Measurements from ENCODE around the gene ZBTB21.

Gene ZBTB21

GRCh38 chr21:42047821-42048613 is 37.9 kb upstream of the ZBTB21 start:
- Mint-ChIP-seq H3K27ac (ENCODE audit: low read depth) (no peak overlapping the region), H3K4me1 (no peaks in the 10 kb centered on the region), H3K4me3 (no peak overlapping the region), H3K27me3 (no peaks in the 10 kb centered on the region), H3K36me3 (ENCODE audit: insufficient read depth) (no peaks in the 10 kb centered on the region), H3K9me3 (no peaks in the 10 kb centered on the region)
- no peak for ATAC-seq (replicated peaks; ENCODE audit: extremely low read depth, poor library complexity, severe bottlenecking)
- DNase-seq (ENCODE audit: low spot score in 2 of 2) = no peak

- Mint-ChIP-seq H3K9me3 (no peaks in the 10 kb centered on the region), H3K27me3 (no peaks in the 10 kb centered on the region), H3K27ac (ENCODE audit: low read depth) (no peak overlapping the region), H3K4me1 (no peaks in the 10 kb centered on the region), H3K36me3 (ENCODE audit: insufficient read depth) (no peaks in the 10 kb centered on the region), H3K4me3 (no peak overlapping the region)
- DNase-seq (ENCODE audit: low spot score in 2 of 2) (no peak), ATAC-seq (replicated peaks; ENCODE audit: extremely low read depth, poor library complexity, severe bottlenecking) (no peak)
These were observed 34.8 kb upstream of the ZBTB21 start for GRCh38 chr21:42044871-42045495.

GRCh38 chr21:42043961-42044360 is 33.8 kb upstream of the ZBTB21 start:
- Mint-ChIP-seq H3K27ac (ENCODE audit: low read depth) (no peak overlapping the region), H3K9me3 (no peaks in the 10 kb centered on the region), H3K4me3 (no peak overlapping the region), H3K27me3 (no peaks in the 10 kb centered on the region), H3K4me1 (no peaks in the 10 kb centered on the region), H3K36me3 (ENCODE audit: insufficient read depth) (no peaks in the 10 kb centered on the region)
- DNase-seq (ENCODE audit: low spot score in 2 of 2) (no peak), ATAC-seq (replicated peaks; ENCODE audit: extremely low read depth, poor library complexity, severe bottlenecking) (no peak)

- ATAC-seq (replicated peaks; ENCODE audit: extremely low read depth, poor library complexity, severe bottlenecking) (no peak), DNase-seq (ENCODE audit: low spot score in 2 of 2) (no peak)
- no peak overlapping the region for H3K27ac Mint-ChIP-seq (ENCODE audit: low read depth)
- H3K27me3 Mint-ChIP-seq = no peaks in the 10 kb centered on the region
- no peak overlapping the region for H3K4me3 Mint-ChIP-seq
- H3K4me1 Mint-ChIP-seq = peaks cover 4% of the 10 kb centered on the region
- no peaks in the 10 kb centered on the region for H3K9me3 Mint-ChIP-seq
- H3K36me3 Mint-ChIP-seq (ENCODE audit: insufficient read depth) = no peaks in the 10 kb centered on the region
These were observed 33.2 kb upstream of the ZBTB21 start for GRCh38 chr21:42043201-42043895.

- H3K27me3 Mint-ChIP-seq = no peaks in the 10 kb centered on the region
- no peak overlapping the region for H3K27ac Mint-ChIP-seq (ENCODE audit: low read depth)
- H3K4me3 Mint-ChIP-seq = no peak overlapping the region
- H3K9me3 Mint-ChIP-seq = no peaks in the 10 kb centered on the region
- DNase-seq (ENCODE audit: low spot score in 2 of 2) (no peak), ATAC-seq (replicated peaks; ENCODE audit: extremely low read depth, poor library complexity, severe bottlenecking) (no peak)
- no peaks in the 10 kb centered on the region for H3K36me3 Mint-ChIP-seq (ENCODE audit: insufficient read depth)
- H3K4me1 Mint-ChIP-seq = peaks cover 4% of the 10 kb centered on the region
These were observed 32.5 kb upstream of the ZBTB21 start for GRCh38 chr21:42042651-42043050.

- Mint-ChIP-seq H3K9me3 (no peaks in the 10 kb centered on the region), H3K27ac (ENCODE audit: low read depth) (no peak overlapping the region), H3K4me1 (peaks cover 4% of the 10 kb centered on the region), H3K36me3 (ENCODE audit: insufficient read depth) (no peaks in the 10 kb centered on the region), H3K27me3 (no peaks in the 10 kb centered on the region), H3K4me3 (no peak overlapping the region)
- DNase-seq (ENCODE audit: low spot score in 2 of 2) (no peak), ATAC-seq (replicated peaks; ENCODE audit: extremely low read depth, poor library complexity, severe bottlenecking) (no peak)
These were observed 31.6 kb upstream of the ZBTB21 start for GRCh38 chr21:42041711-42042110.

GRCh38 chr21:42041246-42041645 is 31.1 kb upstream of the ZBTB21 start:
- H3K27ac Mint-ChIP-seq (ENCODE audit: low read depth) = no peak overlapping the region
- H3K4me1 Mint-ChIP-seq = peaks cover 4% of the 10 kb centered on the region
- DNase-seq (ENCODE audit: low spot score in 2 of 2) = no peak
- H3K27me3 Mint-ChIP-seq = no peaks in the 10 kb centered on the region
- no peaks in the 10 kb centered on the region for H3K9me3 Mint-ChIP-seq
- no peak overlapping the region for H3K4me3 Mint-ChIP-seq
- no peaks in the 10 kb centered on the region for H3K36me3 Mint-ChIP-seq (ENCODE audit: insufficient read depth)
- ATAC-seq (replicated peaks; ENCODE audit: extremely low read depth, poor library complexity, severe bottlenecking) = no peak

GRCh38 chr21:42040411-42041180 is 30.4 kb upstream of the ZBTB21 start:
- no peak overlapping the region for H3K27ac Mint-ChIP-seq (ENCODE audit: low read depth)
- H3K36me3 Mint-ChIP-seq (ENCODE audit: insufficient read depth) = no peaks in the 10 kb centered on the region
- DNase-seq (ENCODE audit: low spot score in 2 of 2) (no peak), ATAC-seq (replicated peaks; ENCODE audit: extremely low read depth, poor library complexity, severe bottlenecking) (no peak)
- no peaks in the 10 kb centered on the region for H3K9me3 Mint-ChIP-seq
- no peak overlapping the region for H3K4me3 Mint-ChIP-seq
- H3K27me3 Mint-ChIP-seq = no peaks in the 10 kb centered on the region
- peaks cover 4% of the 10 kb centered on the region for H3K4me1 Mint-ChIP-seq

- Mint-ChIP-seq H3K27ac (ENCODE audit: low read depth) (no peak overlapping the region), H3K4me1 (peaks cover 4% of the 10 kb centered on the region), H3K4me3 (no peak overlapping the region), H3K9me3 (no peaks in the 10 kb centered on the region), H3K36me3 (ENCODE audit: insufficient read depth) (no peaks in the 10 kb centered on the region), H3K27me3 (no peaks in the 10 kb centered on the region)
- no peak for DNase-seq (ENCODE audit: low spot score in 2 of 2)
- ATAC-seq (replicated peaks; ENCODE audit: extremely low read depth, poor library complexity, severe bottlenecking) = no peak
These were observed 29.8 kb upstream of the ZBTB21 start for GRCh38 chr21:42039911-42040351.

GRCh38 chr21:42039470-42039901 is 29.3 kb upstream of the ZBTB21 start:
- Mint-ChIP-seq H3K4me3 (no peak overlapping the region), H3K4me1 (peaks cover 4% of the 10 kb centered on the region), H3K27ac (ENCODE audit: low read depth) (no peak overlapping the region), H3K9me3 (no peaks in the 10 kb centered on the region), H3K27me3 (peaks cover 4% of the 10 kb centered on the region), H3K36me3 (ENCODE audit: insufficient read depth) (no peaks in the 10 kb centered on the region)
- DNase-seq (ENCODE audit: low spot score in 2 of 2) (no peak), ATAC-seq (replicated peaks; ENCODE audit: extremely low read depth, poor library complexity, severe bottlenecking) (no peak)

GRCh38 chr21:42038826-42039425 is 28.8 kb upstream of the ZBTB21 start:
- Mint-ChIP-seq H3K27me3 (peaks cover 7% of the 10 kb centered on the region), H3K27ac (ENCODE audit: low read depth) (no peak overlapping the region), H3K4me3 (no peak overlapping the region), H3K4me1 (peaks cover 4% of the 10 kb centered on the region), H3K36me3 (ENCODE audit: insufficient read depth) (no peaks in the 10 kb centered on the region), H3K9me3 (no peaks in the 10 kb centered on the region)
- no peak for ATAC-seq (replicated peaks; ENCODE audit: extremely low read depth, poor library complexity, severe bottlenecking)
- DNase-seq (ENCODE audit: low spot score in 2 of 2) = no peak

- ATAC-seq (replicated peaks; ENCODE audit: extremely low read depth, poor library complexity, severe bottlenecking) (no peak), DNase-seq (ENCODE audit: low spot score in 2 of 2) (no peak)
- H3K36me3 Mint-ChIP-seq (ENCODE audit: insufficient read depth) = no peaks in the 10 kb centered on the region
- H3K4me1 Mint-ChIP-seq = peaks cover 4% of the 10 kb centered on the region
- no peak overlapping the region for H3K4me3 Mint-ChIP-seq
- H3K27ac Mint-ChIP-seq (ENCODE audit: low read depth) = no peak overlapping the region
- no peaks in the 10 kb centered on the region for H3K9me3 Mint-ChIP-seq
- peaks cover 7% of the 10 kb centered on the region for H3K27me3 Mint-ChIP-seq
These were observed 28.2 kb upstream of the ZBTB21 start for GRCh38 chr21:42038393-42038792.
